ENCODE data around the gene MTSS2. TPM values are rescaled to one million over a fixed set of nuclear protein-coding genes. Genes with fewer than 3 reads are reported as not detected.

Gene MTSS2
- total and polyA plus RNA-seq, 2 of the 4 experiments (the other 2 are of a cell fraction): 9.1 to 86.2 TPM

DNA sequence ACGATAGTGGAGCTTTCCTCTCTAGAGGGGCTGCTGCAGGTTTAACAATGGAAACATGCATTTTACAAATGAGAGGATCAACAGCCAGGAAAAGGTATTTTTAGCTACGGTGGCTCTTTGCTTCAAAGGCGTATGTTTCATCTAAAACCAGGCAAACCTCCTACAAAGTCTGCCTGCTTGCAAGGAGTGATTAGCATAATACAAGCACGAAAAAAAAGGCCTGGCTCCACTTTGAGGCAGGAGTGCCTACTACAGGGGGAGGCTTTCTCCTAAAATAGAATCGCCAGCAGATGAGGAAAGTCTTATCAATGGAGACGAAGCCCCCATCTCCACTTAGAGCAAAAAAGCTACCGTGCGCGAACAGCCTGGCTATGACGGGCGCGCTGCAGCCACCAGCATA lies 27.1 kb upstream of the MTSS2 start:
- Histone ChIP-seq H3K4ac (ENCODE audit: low read depth, low read length) (peak overlapping the region; percentile 96), H4K5ac (ENCODE audit: low read depth, low read length) (peak overlapping the region; percentile 79), H2BK120ac (ENCODE audit: low read depth, low read length) (peak overlapping the region; percentile 95), H3K27ac (ENCODE audit: insufficient read depth, low read length) (peak overlapping the region; percentile 49; the same call in 1 of the 2 replicates), H3K27me3 (ENCODE audit: control insufficient read depth, insufficient read depth, low read length) (no peaks in the 10 kb centered on the region), H3K79me1 (ENCODE audit: low read depth in 1 of 2, low read length in 2 of 2) (peaks cover 9 to 51% of the 10 kb centered on the region in 2 experiments), H3K4me3 (ENCODE audit: insufficient read depth, low read depth, low read length) (no peak overlapping the region), H3K9ac (ENCODE audit: low read depth, low read length) (no peak overlapping the region; the same call in 1 of the 2 replicates), H2AFZ (replicated peaks; ENCODE audit: low read length, poor library complexity) (peak overlapping the region; percentile 6), H2AK5ac (ENCODE audit: low read depth, low read length) (peak overlapping the region; percentile 94), H2BK5ac (ENCODE audit: low read depth, low read length, poor library complexity, severe bottlenecking) (peak overlapping the region; percentile 51), H4K8ac (ENCODE audit: low read depth in 2 of 2, low read length in 2 of 2) (peak overlapping the region; percentile 57 to 90; a peak in 2 of 4 replicates), H3K18ac (ENCODE audit: low read depth, low read length) (peak overlapping the region; percentile 30; the same call in 1 of the 2 replicates), H2BK15ac (ENCODE audit: low read depth, low read length) (peak overlapping the region; percentile 81; the same call in 2 of the 3 replicates), H4K20me1 (ENCODE audit: insufficient read depth, low read length) (no peaks in the 10 kb centered on the region), H3K9me1 (ENCODE audit: insufficient read depth, low read length) (peaks cover 34% of the 10 kb centered on the region), H3K4me1 (ENCODE audit: control insufficient read depth, insufficient read depth, low read length) (peaks cover 37% of the 10 kb centered on the region), H2AK9ac (replicated peaks; ENCODE audit: low read depth, low read length, poor library complexity) (peak overlapping the region; percentile 68), H3K36me3 (ENCODE audit: control insufficient read depth, insufficient read depth, low read length) (no peaks in the 10 kb centered on the region), H3K4me2 (ENCODE audit: low read depth, low read length) (no peak overlapping the region), H3K14ac (replicated peaks; ENCODE audit: low read depth, low read length) (peak overlapping the region; percentile 89), H3K56ac (ENCODE audit: extremely low read depth, insufficient read depth, low read length) (no peak overlapping the region), H3K9me3 (ENCODE audit: control insufficient read depth, insufficient read depth, low read length) (no peaks in the 10 kb centered on the region), H2BK20ac (ENCODE audit: low read depth, low read length) (peak overlapping the region; percentile 71), H3K23ac (ENCODE audit: low read depth, low read length) (peak overlapping the region; percentile 76; the same call in 1 of the 2 replicates), H4K91ac (ENCODE audit: insufficient read depth, low read depth, low read length) (peak overlapping the region; percentile 73)
- 100% methylated on average over 1 of the region's 12 CpGs; no CpG with 5 or more reads in 1 of the 2 experiments for WGBS, 2 experiments (ENCODE audit: extremely low coverage in 2 of 2, insufficient read length in 1 of 2)
- intact Hi-C loops (cut with micrococcal nuclease): no loop called here
- ChIA-PET POLR2A (ENCODE audit: unreplicated experiment) (no interaction called here), CTCF (interaction anchor here (2.4 kb wide), 1 partner anchor 58 kb away, joined by 7 read pairs; no protein-coding TSS in a partner anchor)
- TF ChIP-seq, protein P1, sequence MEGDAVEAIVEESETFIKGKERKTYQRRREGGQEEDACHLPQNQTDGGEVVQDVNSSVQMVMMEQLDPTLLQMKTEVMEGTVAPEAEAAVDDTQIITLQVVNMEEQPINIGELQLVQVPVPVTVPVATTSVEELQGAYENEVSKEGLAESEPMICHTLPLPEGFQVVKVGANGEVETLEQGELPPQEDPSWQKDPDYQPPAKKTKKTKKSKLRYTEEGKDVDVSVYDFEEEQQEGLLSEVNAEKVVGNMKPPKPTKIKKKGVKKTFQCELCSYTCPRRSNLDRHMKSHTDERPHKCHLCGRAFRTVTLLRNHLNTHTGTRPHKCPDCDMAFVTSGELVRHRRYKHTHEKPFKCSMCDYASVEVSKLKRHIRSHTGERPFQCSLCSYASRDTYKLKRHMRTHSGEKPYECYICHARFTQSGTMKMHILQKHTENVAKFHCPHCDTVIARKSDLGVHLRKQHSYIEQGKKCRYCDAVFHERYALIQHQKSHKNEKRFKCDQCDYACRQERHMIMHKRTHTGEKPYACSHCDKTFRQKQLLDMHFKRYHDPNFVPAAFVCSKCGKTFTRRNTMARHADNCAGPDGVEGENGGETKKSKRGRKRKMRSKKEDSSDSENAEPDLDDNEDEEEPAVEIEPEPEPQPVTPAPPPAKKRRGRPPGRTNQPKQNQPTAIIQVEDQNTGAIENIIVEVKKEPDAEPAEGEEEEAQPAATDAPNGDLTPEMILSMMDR (conservative IDR thresholded peaks at IDR 0.05; ENCODE audit: low read depth, low read length): no peak
- TF ChIP-seq RAD21 (IDR thresholded peaks at IDR 0.05; ENCODE audit: low read length): no peak
- TF ChIP-seq NFE2L2 (IDR thresholded peaks at IDR 0.05; ENCODE audit: low read depth, low read length): no peak
- TF ChIP-seq FOS (IDR thresholded peaks at IDR 0.05; ENCODE audit: low read depth, low read length): no peak
- no peak for TF ChIP-seq CHD1 (IDR thresholded peaks at IDR 0.05; ENCODE audit: low read depth, low read length)
- no peak for TF ChIP-seq SMC3 (IDR thresholded peaks at IDR 0.05; ENCODE audit: low read depth, low read length)
- TF ChIP-seq RCOR1 (IDR thresholded peaks at IDR 0.05; ENCODE audit: insufficient replicate concordance, low read length): no peak
- TF ChIP-seq, protein P2, sequence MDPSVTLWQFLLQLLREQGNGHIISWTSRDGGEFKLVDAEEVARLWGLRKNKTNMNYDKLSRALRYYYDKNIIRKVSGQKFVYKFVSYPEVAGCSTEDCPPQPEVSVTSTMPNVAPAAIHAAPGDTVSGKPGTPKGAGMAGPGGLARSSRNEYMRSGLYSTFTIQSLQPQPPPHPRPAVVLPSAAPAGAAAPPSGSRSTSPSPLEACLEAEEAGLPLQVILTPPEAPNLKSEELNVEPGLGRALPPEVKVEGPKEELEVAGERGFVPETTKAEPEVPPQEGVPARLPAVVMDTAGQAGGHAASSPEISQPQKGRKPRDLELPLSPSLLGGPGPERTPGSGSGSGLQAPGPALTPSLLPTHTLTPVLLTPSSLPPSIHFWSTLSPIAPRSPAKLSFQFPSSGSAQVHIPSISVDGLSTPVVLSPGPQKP (IDR thresholded peaks at IDR 0.05; ENCODE audit: borderline replicate concordance, low read depth, low read length): no peak
- TF ChIP-seq RFX5 (IDR thresholded peaks at IDR 0.05; ENCODE audit: low read depth, low read length): no peak
- TF ChIP-seq MAFK (IDR thresholded peaks at IDR 0.05; ENCODE audit: low read depth, low read length): no peak
- TF ChIP-seq BHLHE40 (IDR thresholded peaks at IDR 0.05; ENCODE audit: low read depth, low read length): no peak
- ATAC-seq (ENCODE audit: low read depth): no peak
- DNase-seq: no peak
- in situ Hi-C loops (cut with MboI; ENCODE audit: low sequenced_read_pairs): no loop called here
- dilution Hi-C loops (cut with HindIII; ENCODE audit: low sequenced_read_pairs, unreplicated experiment): no loop called here
- BruUV-seq (replicated peaks): no TSS peak

Data from IMR-90 (cell line).